ENCODE data around the gene PAK3. TPM values are rescaled to one million over a fixed set of nuclear protein-coding genes. Genes with fewer than 3 reads are reported as not detected.

The PAK3 gene
- total RNA-seq, 1 experiment from 2014 or later, result 4.1 TPM

GRCh38 chrX:111114806-111115205, 18.8 kb downstream of the PAK3 start:
- Histone ChIP-seq H3K36me3 (no peaks in the 10 kb centered on the region), H3K9me3 (replicated peaks) (no peaks in the 10 kb centered on the region), H3K4me1 (peaks cover 14% of the 10 kb centered on the region)

GRCh38 chrX:111116666-111117065, 20.7 kb downstream of the PAK3 start:
- Histone ChIP-seq H3K27ac (no peak overlapping the region), H3K9me3 (replicated peaks) (no peaks in the 10 kb centered on the region), H3K4me1 (peaks cover 14% of the 10 kb centered on the region), H3K36me3 (no peaks in the 10 kb centered on the region), H3K27me3 (no peaks in the 10 kb centered on the region), H3K4me3 (no peak overlapping the region)
- DNase-seq, result no peak

More at GRCh38 chrX:111114806-111115205, 18.8 kb downstream of the PAK3 start:
- H3K4me3 ChIP-seq, result no peak overlapping the region
- H3K27me3 ChIP-seq, result no peaks in the 10 kb centered on the region
- DNase-seq, result peak; percentile 58 to 78
- peak overlapping the region; percentile 29 for H3K27ac ChIP-seq

GRCh38 chrX:111119341-111119740, 23.4 kb downstream of the PAK3 start:
- no peak for DNase-seq
- H3K27ac ChIP-seq, result no peak overlapping the region
- H3K36me3 ChIP-seq, result no peaks in the 10 kb centered on the region
- H3K9me3 ChIP-seq (replicated peaks), result no peaks in the 10 kb centered on the region
- peaks cover 12% of the 10 kb centered on the region for H3K4me1 ChIP-seq
- no peaks in the 10 kb centered on the region for H3K27me3 ChIP-seq
- H3K4me3 ChIP-seq, result no peak overlapping the region

- no peak overlapping the region for H3K27ac ChIP-seq
- H3K27me3 ChIP-seq, result no peaks in the 10 kb centered on the region
- H3K4me1 ChIP-seq, result no peaks in the 10 kb centered on the region
- H3K36me3 ChIP-seq, result peaks cover 4% of the 10 kb centered on the region; the same call in 1 of the 2 replicates
- no peaks in the 10 kb centered on the region for H3K9me3 ChIP-seq (replicated peaks)
- DNase-seq, result no peak
- H3K4me3 ChIP-seq, result no peak overlapping the region
These were observed 27.1 kb downstream of the PAK3 start for GRCh38 chrX:111123125-111123524.

GRCh38 chrX:111123606-111124179, 27.7 kb downstream of the PAK3 start:
- H3K9me3 ChIP-seq (replicated peaks), result no peaks in the 10 kb centered on the region
- H3K36me3 ChIP-seq, result peaks cover 4% of the 10 kb centered on the region; the same call in 1 of the 2 replicates

GRCh38 chrX:111124418-111124817, 28.4 kb downstream of the PAK3 start:
- Histone ChIP-seq H3K27ac (no peak overlapping the region), H3K36me3 (peaks cover 4% of the 10 kb centered on the region; the same call in 1 of the 2 replicates), H3K4me1 (no peaks in the 10 kb centered on the region), H3K9me3 (replicated peaks) (no peaks in the 10 kb centered on the region), H3K4me3 (no peak overlapping the region), H3K27me3 (no peaks in the 10 kb centered on the region)
- DNase-seq, result no peak

More at GRCh38 chrX:111123606-111124179, 27.7 kb downstream of the PAK3 start:
- no peaks in the 10 kb centered on the region for H3K4me1 ChIP-seq
- no peaks in the 10 kb centered on the region for H3K27me3 ChIP-seq
- no peak overlapping the region for H3K27ac ChIP-seq
- no peak for DNase-seq
- H3K4me3 ChIP-seq, result no peak overlapping the region

GRCh38 chrX:111127038-111127437, 31.0 kb downstream of the PAK3 start:
- H3K27ac ChIP-seq, result no peak overlapping the region

GRCh38 chrX:111129921-111130320, 33.9 kb downstream of the PAK3 start:
- Histone ChIP-seq H3K9me3 (replicated peaks) (no peaks in the 10 kb centered on the region), H3K4me3 (no peak overlapping the region), H3K36me3 (peaks cover 4% of the 10 kb centered on the region; the same call in 1 of the 2 replicates), H3K4me1 (peaks cover 15% of the 10 kb centered on the region), H3K27me3 (no peaks in the 10 kb centered on the region), H3K27ac (no peak overlapping the region)
- DNase-seq, result no peak

More at GRCh38 chrX:111127038-111127437, 31.0 kb downstream of the PAK3 start:
- Histone ChIP-seq H3K4me3 (no peak overlapping the region), H3K36me3 (peaks cover 4% of the 10 kb centered on the region; the same call in 1 of the 2 replicates), H3K27me3 (no peaks in the 10 kb centered on the region), H3K9me3 (replicated peaks) (no peaks in the 10 kb centered on the region), H3K4me1 (peaks cover 9% of the 10 kb centered on the region)
- DNase-seq, result no peak

GRCh38 chrX:111131572-111131971, 35.6 kb downstream of the PAK3 start:
- no peaks in the 10 kb centered on the region for H3K27me3 ChIP-seq
- no peak overlapping the region for H3K27ac ChIP-seq
- no peak overlapping the region for H3K4me3 ChIP-seq
- H3K36me3 ChIP-seq, result peaks cover 4% of the 10 kb centered on the region; the same call in 1 of the 2 replicates
- peaks cover 15% of the 10 kb centered on the region for H3K4me1 ChIP-seq
- peak; percentile 45 to 74 for DNase-seq
- H3K9me3 ChIP-seq (replicated peaks), result no peaks in the 10 kb centered on the region

GRCh38 chrX:111133389-111133788, 37.4 kb downstream of the PAK3 start:
- no peaks in the 10 kb centered on the region for H3K27me3 ChIP-seq
- H3K27ac ChIP-seq, result no peak overlapping the region
- DNase-seq, result no peak
- H3K4me1 ChIP-seq, result peaks cover 15% of the 10 kb centered on the region
- H3K36me3 ChIP-seq, result no peaks in the 10 kb centered on the region
- no peaks in the 10 kb centered on the region for H3K9me3 ChIP-seq (replicated peaks)
- no peak overlapping the region for H3K4me3 ChIP-seq

- no peaks in the 10 kb centered on the region; the same call in 1 of the 2 replicates for H3K4me1 ChIP-seq
- no peak overlapping the region for H3K4me3 ChIP-seq
- no peaks in the 10 kb centered on the region for H3K27me3 ChIP-seq
- no peaks in the 10 kb centered on the region for H3K9me3 ChIP-seq (replicated peaks)
- no peak overlapping the region for H3K27ac ChIP-seq
- H3K36me3 ChIP-seq, result no peaks in the 10 kb centered on the region
- no peak for DNase-seq
These were observed 49.9 kb downstream of the PAK3 start for GRCh38 chrX:111145878-111146277.

GRCh38 chrX:111151764-111152163, 55.8 kb downstream of the PAK3 start:
- no peak overlapping the region for H3K27ac ChIP-seq
- no peaks in the 10 kb centered on the region for H3K27me3 ChIP-seq
- H3K4me3 ChIP-seq, result no peak overlapping the region
- H3K36me3 ChIP-seq, result no peaks in the 10 kb centered on the region
- no peak for DNase-seq
- no peaks in the 10 kb centered on the region for H3K9me3 ChIP-seq (replicated peaks)
- H3K4me1 ChIP-seq, result no peaks in the 10 kb centered on the region

GRCh38 chrX:111159232-111159631, 63.2 kb downstream of the PAK3 start:
- Histone ChIP-seq H3K9me3 (replicated peaks) (peaks cover 7% of the 10 kb centered on the region), H3K27ac (no peak overlapping the region), H3K36me3 (no peaks in the 10 kb centered on the region), H3K4me1 (no peaks in the 10 kb centered on the region), H3K4me3 (no peak overlapping the region), H3K27me3 (no peaks in the 10 kb centered on the region)
- no peak for DNase-seq

- Histone ChIP-seq H3K9me3 (replicated peaks) (peaks cover 7% of the 10 kb centered on the region), H3K27me3 (no peaks in the 10 kb centered on the region), H3K4me1 (peaks cover 4% of the 10 kb centered on the region; the same call in 1 of the 2 replicates), H3K4me3 (no peak overlapping the region), H3K27ac (no peak overlapping the region), H3K36me3 (no peaks in the 10 kb centered on the region)
- peak; percentile 30 to 67 for DNase-seq
These were observed 68.7 kb downstream of the PAK3 start for GRCh38 chrX:111164728-111165127.

GRCh38 chrX:111165902-111166301, 69.9 kb downstream of the PAK3 start:
- Histone ChIP-seq H3K4me3 (no peak overlapping the region), H3K36me3 (no peaks in the 10 kb centered on the region), H3K4me1 (peaks cover 4% of the 10 kb centered on the region; the same call in 1 of the 2 replicates), H3K27me3 (no peaks in the 10 kb centered on the region), H3K9me3 (replicated peaks) (peaks cover 7% of the 10 kb centered on the region), H3K27ac (no peak overlapping the region)
- DNase-seq, result no peak

- Histone ChIP-seq H3K9me3 (replicated peaks) (no peaks in the 10 kb centered on the region), H3K27ac (no peak overlapping the region), H3K4me3 (no peak overlapping the region), H3K36me3 (no peaks in the 10 kb centered on the region), H3K4me1 (peaks cover 4% of the 10 kb centered on the region; the same call in 1 of the 2 replicates), H3K27me3 (no peaks in the 10 kb centered on the region)
- no peak for DNase-seq
These were observed 71.3 kb downstream of the PAK3 start for GRCh38 chrX:111167334-111167733.
